Hepatocyte (in vitro differentiated cells): ENCODE data around the gene NT5DC1. TPM values are rescaled to one million over a fixed set of nuclear protein-coding genes. Genes with fewer than 3 reads are reported as not detected.
"Not testable (repeated sequence)": the region's sequence is repeated elsewhere in the genome, so short reads cannot be mapped to it uniquely, and the experiment has no call there.

ENCODE experiments used
- DNase-seq: peaks from one replicate; pipeline ENCODE4 v3.0.0-alpha.2; 2016; ENCODE audit warnings: low spot score
- H2AFZ ChIP-seq: fragments of 200-600 bp; sonication (generic); 2 replicates; pipeline ENCODE4 v1.6.0; 2016; ENCODE audit warnings: antibody characterized with exemption, mild to moderate bottlenecking
- H3K27ac ChIP-seq: fragments of 200-600 bp; sonication (generic); 2 replicates; pipeline ENCODE4 v1.5.1; 2016; ENCODE audit warnings: mild to moderate bottlenecking
- H3K27me3 ChIP-seq: fragments of 200-600 bp; sonication (generic); 2 replicates; pipeline ENCODE4 v1.6.1; 2016
- H3K36me3 ChIP-seq: fragments of 200-600 bp; sonication (generic); replicated peaks from 2 replicates; pipeline ENCODE4 v1.5.1; 2016; ENCODE audit warnings: low read depth; ENCODE audit not compliant: insufficient read depth
- H3K4me1 ChIP-seq: fragments of 200-600 bp; sonication (generic); 2 replicates; pipeline ENCODE4 v1.5.1; 2016; ENCODE audit warnings: mild to moderate bottlenecking, moderate library complexity; ENCODE audit not compliant: insufficient read depth
- H3K4me2 ChIP-seq: fragments of 200-600 bp; sonication (generic); 2 replicates; pipeline ENCODE4 v1.6.0; 2016
- H3K4me3 ChIP-seq: fragments of 200-600 bp; sonication (generic); 2 replicates; pipeline ENCODE4 v1.5.1; 2016; ENCODE audit warnings: mild to moderate bottlenecking
- H3K79me2 ChIP-seq: fragments of 200-600 bp; sonication (generic); 2 replicates; pipeline ENCODE4 v1.6.0; 2017; ENCODE audit warnings: mild to moderate bottlenecking
- H3K9me2 ChIP-seq: fragments of 200-600 bp; sonication (generic); replicated peaks from 2 replicates; pipeline ENCODE4 v1.6.0; 2017; ENCODE audit warnings: mild to moderate bottlenecking; ENCODE audit not compliant: insufficient read depth
- H3K9me3 ChIP-seq: fragments of 200-600 bp; sonication (generic); 2 replicates; pipeline ENCODE4 v1.5.1; 2016; ENCODE audit warnings: low read depth, mild to moderate bottlenecking
- H4K20me1 ChIP-seq: fragments of 200-600 bp; sonication (generic); 2 replicates; pipeline ENCODE4 v1.6.0; 2016; ENCODE audit warnings: mild to moderate bottlenecking; ENCODE audit not compliant: insufficient read depth, poor library complexity, severe bottlenecking
- CTCF ChIP-seq: fragments of 200-600 bp; sonication (generic); IDR thresholded peaks from 2 replicates; pipeline ENCODE4 v1.5.1; 2016; ENCODE audit warnings: antibody characterized with exemption, mild to moderate bottlenecking; ENCODE audit not compliant: poor library complexity
- EZH2 ChIP-seq: fragments of 200-600 bp; sonication (generic); IDR thresholded peaks from 2 replicates; pipeline ENCODE4 v1.6.1; 2016; ENCODE audit warnings: antibody characterized with exemption, mild to moderate bottlenecking, borderline replicate concordance
- EZH2phosphoT487 ChIP-seq: fragments of 200-600 bp; sonication (generic); IDR thresholded peaks from one replicate; pipeline ENCODE4 v1.6.1; 2018; ENCODE audit warnings: antibody characterized with exemption, mild to moderate bottlenecking, low read depth, moderate library complexity; ENCODE audit not compliant: unreplicated experiment, severe bottlenecking
- WGBS: methylation state at CpG from one replicate; pipeline ENCODE4 v1.1.6; 2016; ENCODE audit warnings: low lambda C conversion rate; ENCODE audit errors: missing lambda C conversion rate; 5-methylcytosine and 5-hydroxymethylcytosine counted together
- polyA plus RNA-seq: library from polyadenylated mRNA; unstranded; fragments of >200 nt; fragmentation: Nextera tagmentation; extraction: Ambion mirVana; gene quantifications from 2 replicates; pipeline ENCODE4 v1.2.1, GENCODE V29; 2016
- total RNA-seq: library from RNA; depleted of rRNA; stranded (reverse); fragments of >200 nt; gene quantifications from 2 replicates; pipeline ENCODE4 v1.2.3, GENCODE V29; 2014

NT5DC1 gene
- total and polyA plus RNA-seq, 2 experiments from 2014 or later: 11.4 to 27.8 TPM

- no peak overlapping the region for H3K4me2 ChIP-seq
- no peaks in the 10 kb centered on the region for H3K36me3 ChIP-seq
- H3K9me3 ChIP-seq: no peaks in the 10 kb centered on the region
- no peaks in the 10 kb centered on the region for H3K27me3 ChIP-seq
- H2AFZ ChIP-seq: no peak overlapping the region
- no peaks in the 10 kb centered on the region for H3K4me1 ChIP-seq
- H3K79me2 ChIP-seq: no peaks in the 10 kb centered on the region
- no peak overlapping the region for H3K27ac ChIP-seq
- WGBS: 92% methylated on average over 7 of the region's 7 CpGs
- H4K20me1 ChIP-seq: no peaks in the 10 kb centered on the region
- no peaks in the 10 kb centered on the region for H3K9me2 ChIP-seq
- TF ChIP-seq CTCF (no peak), EZH2phosphoT487 (no peak), EZH2 (no peak)
- DNase-seq: no peak
- H3K4me3 ChIP-seq: no peak overlapping the region
Measured at GRCh38 chr6:116094041-116094440, 6.6 kb upstream of the NT5DC1 start.

GRCh38 chr6:116096048-116096759 is 4.4 kb upstream of the NT5DC1 start:
- not testable (repeated sequence) for DNase-seq, H3K27ac ChIP-seq, H2AFZ ChIP-seq, H3K9me2 ChIP-seq, H3K4me3 ChIP-seq, H3K27me3 ChIP-seq, H3K36me3 ChIP-seq, H3K79me2 ChIP-seq, H3K4me2 ChIP-seq, H3K9me3 ChIP-seq, H4K20me1 ChIP-seq, H3K4me1 ChIP-seq
- WGBS: 95% methylated on average over 9 of the region's 9 CpGs

- H3K4me3 ChIP-seq: no peak overlapping the region
- TF ChIP-seq CTCF: peak; percentile 70
- TF ChIP-seq EZH2: no peak
Measured at GRCh38 chr6:116096979-116097816, 3.5 kb upstream of the NT5DC1 start.

GRCh38 chr6:116099036-116099435 is 1.6 kb upstream of the NT5DC1 start:
- H3K27ac ChIP-seq: no peak overlapping the region

More at GRCh38 chr6:116096979-116097816, 3.5 kb upstream of the NT5DC1 start:
- H3K4me2 ChIP-seq: no peak overlapping the region
- H3K27me3 ChIP-seq: no peaks in the 10 kb centered on the region
- H3K4me1 ChIP-seq: peaks cover 11% of the 10 kb centered on the region
- peaks cover 7% of the 10 kb centered on the region for H3K79me2 ChIP-seq
- no peaks in the 10 kb centered on the region for H4K20me1 ChIP-seq
- no peaks in the 10 kb centered on the region for H3K9me3 ChIP-seq
- H3K27ac ChIP-seq: no peak overlapping the region
- H3K9me2 ChIP-seq: no peaks in the 10 kb centered on the region
- no peak overlapping the region for H2AFZ ChIP-seq
- H3K36me3 ChIP-seq: no peaks in the 10 kb centered on the region
- DNase-seq: no peak
- 62% methylated on average over 2 of the region's 2 CpGs for WGBS

More at GRCh38 chr6:116099036-116099435, 1.6 kb upstream of the NT5DC1 start:
- Histone ChIP-seq H3K36me3 (no peaks in the 10 kb centered on the region), H3K79me2 (peaks cover 25% of the 10 kb centered on the region), H3K27me3 (no peaks in the 10 kb centered on the region), H3K4me2 (peak overlapping the region; percentile 81), H3K9me2 (no peaks in the 10 kb centered on the region), H2AFZ (no peak overlapping the region), H3K4me1 (peaks cover 26% of the 10 kb centered on the region), H3K4me3 (no peak overlapping the region), H4K20me1 (no peaks in the 10 kb centered on the region), H3K9me3 (no peaks in the 10 kb centered on the region)
- no peak for DNase-seq
- 95% methylated on average over 1 of the region's 1 CpG for WGBS
- no peak for TF ChIP-seq EZH2
- TF ChIP-seq EZH2phosphoT487: no peak
- TF ChIP-seq CTCF: no peak
